Measurements from ENCODE around the gene FAM163A.

DNA sequence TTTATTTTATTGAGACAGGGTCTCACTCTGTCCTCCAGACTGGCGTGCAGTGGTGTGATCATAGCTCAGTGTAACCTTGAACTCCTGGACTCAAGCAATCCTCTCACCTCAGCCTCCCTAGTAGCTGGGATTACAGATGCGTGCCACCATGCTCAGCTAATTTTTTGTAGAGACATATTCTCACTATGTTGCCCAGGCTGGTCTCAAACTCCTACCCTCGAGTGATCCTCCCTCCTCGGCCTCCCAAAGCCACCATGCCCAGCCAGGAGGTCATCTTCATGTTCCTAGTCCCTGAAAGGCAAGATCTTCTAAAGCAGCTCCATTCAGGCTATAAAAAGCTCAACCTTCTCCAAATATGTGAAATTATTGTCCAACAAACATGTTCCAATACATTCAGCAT lies 80.6 kb downstream of the FAM163A start:
- TF ChIP-seq, protein P1, sequence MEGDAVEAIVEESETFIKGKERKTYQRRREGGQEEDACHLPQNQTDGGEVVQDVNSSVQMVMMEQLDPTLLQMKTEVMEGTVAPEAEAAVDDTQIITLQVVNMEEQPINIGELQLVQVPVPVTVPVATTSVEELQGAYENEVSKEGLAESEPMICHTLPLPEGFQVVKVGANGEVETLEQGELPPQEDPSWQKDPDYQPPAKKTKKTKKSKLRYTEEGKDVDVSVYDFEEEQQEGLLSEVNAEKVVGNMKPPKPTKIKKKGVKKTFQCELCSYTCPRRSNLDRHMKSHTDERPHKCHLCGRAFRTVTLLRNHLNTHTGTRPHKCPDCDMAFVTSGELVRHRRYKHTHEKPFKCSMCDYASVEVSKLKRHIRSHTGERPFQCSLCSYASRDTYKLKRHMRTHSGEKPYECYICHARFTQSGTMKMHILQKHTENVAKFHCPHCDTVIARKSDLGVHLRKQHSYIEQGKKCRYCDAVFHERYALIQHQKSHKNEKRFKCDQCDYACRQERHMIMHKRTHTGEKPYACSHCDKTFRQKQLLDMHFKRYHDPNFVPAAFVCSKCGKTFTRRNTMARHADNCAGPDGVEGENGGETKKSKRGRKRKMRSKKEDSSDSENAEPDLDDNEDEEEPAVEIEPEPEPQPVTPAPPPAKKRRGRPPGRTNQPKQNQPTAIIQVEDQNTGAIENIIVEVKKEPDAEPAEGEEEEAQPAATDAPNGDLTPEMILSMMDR (IDR thresholded peaks at IDR 0.05), result no peak
- TF ChIP-seq POLR2A (IDR thresholded peaks at IDR 0.05), result no peak

All from tibial nerve (tissue), 3 donors.